Placental epithelial cell (primary cell): ENCODE results near the gene PSMB5. TPM values are rescaled to one million over a fixed set of nuclear protein-coding genes. Genes with fewer than 3 reads are reported as not detected.

ENCODE experiments used
- total RNA-seq: library from RNA; depleted of rRNA; stranded (reverse); fragments of >200 nt; gene quantifications from 2 replicates; pipeline ENCODE4 v1.2.3, GENCODE V29; 2012

The PSMB5 gene
- total RNA-seq = 157 and 196 TPM in 2 replicates

GRCh38 chr14:23034498-23035302 is at the start of gene PSMB5:
TSS of gene PSMB5 (minus strand) at chr14:23034900. CDS start at chr14:23034881, 19 bp downstream.

GRCh38 chr14:23056956-23057756 is 22.5 kb upstream of the PSMB5 start, which contains the start of gene CDH24:
TSS of gene CDH24 (minus strand) at chr14:23057520. CDS start at chr14:23055733, 1,787 bp downstream.

GRCh38 chr14:23042162-23042965 is 7.7 kb upstream of the PSMB5 start, which contains the start of gene PSMB11:
TSS of gene PSMB11 (plus strand) at chr14:23042212. CDS start at chr14:23042226, 14 bp downstream.

GRCh38 chr14:23009939-23010726 is 24.6 kb downstream of the PSMB5 start, which contains the start of gene C14orf93:
TSS of gene C14orf93 (minus strand) at chr14:23010143. CDS start at chr14:22999023, 11,120 bp downstream.

GRCh38 chr14:22982477-22983245 is 52.0 kb downstream of the PSMB5 start, which contains the start of gene AJUBA:
TSS of gene AJUBA (minus strand) at chr14:22982551. CDS start at chr14:22982266, 285 bp downstream.

Other genes starting within 250 kb of the PSMB5 start
- gene SLC7A7, start 219.5 kb downstream of the PSMB5 start, total RNA-seq = 3.5 and 28.5 TPM in 2 replicates
- 36.9 and 64.4 TPM in 2 replicates for gene MRPL52, start 205.0 kb downstream of the PSMB5 start, total RNA-seq
- gene MMP14, start 198.3 kb downstream of the PSMB5 start, total RNA-seq = 92.7 and 162 TPM in 2 replicates
- 77.7 and 107 TPM in 2 replicates for gene LRP10, start 163.2 kb downstream of the PSMB5 start, total RNA-seq
- gene REM2, start 151.7 kb downstream of the PSMB5 start, total RNA-seq = 0.39 TPM in 1 of 2 replicates, not detected in the other
- gene RBM23, start 115.8 kb downstream of the PSMB5 start, total RNA-seq = 79.3 and 117 TPM in 2 replicates
- 50.6 and 88.8 TPM in 2 replicates for gene PRMT5, start 105.5 kb downstream of the PSMB5 start, total RNA-seq
- 36.1 and 69.9 TPM in 2 replicates for gene HAUS4, start 77.8 kb downstream of the PSMB5 start, total RNA-seq
- gene AJUBA, start 52.3 kb downstream of the PSMB5 start, total RNA-seq = 31.0 and 70.4 TPM in 2 replicates
- gene C14orf93, start 24.8 kb downstream of the PSMB5 start, total RNA-seq = 22.4 and 23.3 TPM in 2 replicates
- gene PSMB11, start 7.3 kb upstream of the PSMB5 start, total RNA-seq = not detected in 2 replicates
- 4.7 and 6.7 TPM in 2 replicates for gene CDH24, start 22.6 kb upstream of the PSMB5 start, total RNA-seq
- 77.8 and 103 TPM in 2 replicates for gene ACIN1, start 60.2 kb upstream of the PSMB5 start, total RNA-seq
- 32.4 and 34.2 TPM in 2 replicates for gene C14orf119, start 60.6 kb upstream of the PSMB5 start, total RNA-seq
- gene CIROP, start 70.1 kb upstream of the PSMB5 start, total RNA-seq = not detected in 2 replicates
- not detected in 2 replicates for gene CEBPE, start 84.4 kb upstream of the PSMB5 start, total RNA-seq
- 12.2 and 12.7 TPM in 2 replicates for gene SLC7A8, start 148.8 kb upstream of the PSMB5 start, total RNA-seq
- not detected in 2 replicates for gene RNF212B, start 203.0 kb upstream of the PSMB5 start, total RNA-seq